ENCODE results near the gene ELF3.
"Not testable (repeated sequence)": the region's sequence is repeated elsewhere in the genome, so short reads cannot be mapped to it uniquely, and the experiment has no call there.

Gene ELF3

DNA sequence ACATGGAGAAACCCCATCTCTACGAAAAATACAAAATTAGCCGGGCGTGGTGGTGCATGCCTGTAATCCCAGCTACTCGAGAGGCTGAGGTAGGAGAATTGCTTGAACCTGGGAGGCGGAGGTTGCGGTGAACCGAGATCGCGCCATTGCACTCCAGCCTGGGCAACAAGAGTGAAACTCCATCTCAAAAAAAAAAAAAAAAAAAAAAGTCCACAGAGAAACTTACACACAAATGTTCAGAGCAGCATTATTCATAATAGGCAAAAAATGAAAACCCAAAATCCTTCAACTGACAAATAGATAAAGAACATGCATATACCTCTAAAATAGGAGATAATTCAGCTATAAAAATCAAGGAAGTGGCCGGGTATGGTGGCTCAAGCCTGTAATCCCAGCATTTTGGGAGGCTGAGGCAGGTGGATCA, 54.5 kb downstream of the ELF3 start:
- DNase-seq, result not testable (repeated sequence)
